Gastroesophageal sphincter (tissue), 3 donors: ENCODE data around the gene SEMA3A.

ENCODE experiments used
- CTCF ChIP-seq, 4 experiments: fragments of 200-600 bp in 2 of 4; fragments of 450-650 bp in 2 of 4; sonication (generic) in 1 of 4; IDR thresholded peaks; one replicate each; pipeline ENCODE4 v1.5.1; 2017 to 2019; ENCODE audit warnings: antibody characterized with exemption in 4 of 4, mild to moderate bottlenecking in 2 of 4, moderate library complexity in 2 of 4
- POLR2A ChIP-seq, 2 donors: fragments of 450-650 bp; IDR thresholded peaks; one replicate each; pipeline ENCODE4 v1.6.1; 2017; ENCODE audit warnings: antibody characterized with exemption in 2 of 2, mild to moderate bottlenecking in 2 of 2, moderate library complexity in 1 of 2
- POLR2AphosphoS5 ChIP-seq: sonication (generic); formaldehyde crosslinking; IDR thresholded peaks from one replicate; pipeline ENCODE4 v1.6.1; 2017; ENCODE audit warnings: antibody characterized with exemption

DNA sequence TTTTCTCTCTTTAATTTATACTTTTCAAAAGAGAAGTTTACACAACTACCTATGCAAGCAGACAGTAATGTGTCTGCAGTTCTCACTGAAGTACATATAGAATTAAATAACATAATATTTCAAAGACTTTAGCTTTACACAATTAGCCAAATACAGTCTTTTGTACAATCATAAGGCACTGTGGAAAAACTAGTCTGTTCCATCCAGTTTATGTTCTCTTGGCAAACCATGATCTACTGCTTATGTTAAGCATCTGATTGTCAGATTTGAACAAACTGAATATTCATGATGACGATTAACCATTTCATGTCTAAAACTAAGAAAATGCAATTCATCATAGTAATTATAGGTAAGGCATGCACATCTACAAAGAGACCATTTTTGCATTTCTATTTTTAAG, 842 bp downstream of the SEMA3A start:
- TF ChIP-seq POLR2AphosphoS5 (no peak), CTCF (IDR thresholded peaks at IDR 0.05) (no peak), POLR2A (IDR thresholded peaks at IDR 0.05) (no peak)
